Measurements from ENCODE around the gene ABCC8. TPM values are rescaled to one million over a fixed set of nuclear protein-coding genes. Genes with fewer than 3 reads are reported as not detected.

The ABCC8 gene
- total RNA-seq, 1 experiment from 2014 or later, result 2.4 TPM

- Histone ChIP-seq H2BK120ac (ENCODE audit: low read depth, low read length, poor library complexity, severe bottlenecking) (no peak overlapping the region), H2BK15ac (ENCODE audit: low read depth, low read length) (no peak overlapping the region), H3K56ac (ENCODE audit: insufficient read length, low read depth, low read length) (no peak overlapping the region), H2AFZ (ENCODE audit: low read length) (no peak overlapping the region), H3K79me1 (ENCODE audit: insufficient read depth, low read depth, low read length, poor library complexity, severe bottlenecking) (no peaks in the 10 kb centered on the region), H2AK5ac (ENCODE audit: insufficient read length, low read length) (no peak overlapping the region), H3K4ac (ENCODE audit: low read depth, low read length) (no peak overlapping the region), H3K4me2 (ENCODE audit: insufficient read depth, insufficient read length, low read length) (no peak overlapping the region), H3K79me2 (ENCODE audit: insufficient read depth, low read length) (no peaks in the 10 kb centered on the region), H4K8ac (replicated peaks; ENCODE audit: insufficient read length, low read depth, low read length) (no peak overlapping the region), H3K23ac (ENCODE audit: insufficient read length, low read depth, low read length) (no peak overlapping the region), H3K27ac (ENCODE audit: insufficient read length, low read depth, low read length) (no peak overlapping the region), H4K20me1 (ENCODE audit: control insufficient read depth, insufficient read depth, insufficient read length) (no peaks in the 10 kb centered on the region), H2BK20ac (ENCODE audit: low read depth, low read length, poor library complexity, severe bottlenecking) (no peak overlapping the region), H3K9me3 (ENCODE audit: control insufficient read depth, low read depth, low read length) (no peaks in the 10 kb centered on the region), H3T11ph (ENCODE audit: low read length) (no peak overlapping the region), H3K23me2 (ENCODE audit: insufficient read length, low read depth, low read length, poor library complexity, severe bottlenecking) (no peaks in the 10 kb centered on the region), H3K27me3 (ENCODE audit: insufficient read depth, low read length) (no peaks in the 10 kb centered on the region), H3K18ac (ENCODE audit: insufficient read length, low read depth, low read length) (no peak overlapping the region), H2BK12ac (ENCODE audit: insufficient read length, low read depth, low read length) (no peak overlapping the region), H3K9ac (ENCODE audit: extremely low read depth, insufficient read length, low read length) (no peak overlapping the region), H3K14ac (ENCODE audit: insufficient read depth, low read length) (no peak overlapping the region), H3K4me1 (ENCODE audit: insufficient read depth, low read length) (no peaks in the 10 kb centered on the region), H2BK5ac (ENCODE audit: insufficient read length, low read length) (no peak overlapping the region), H4K5ac (ENCODE audit: insufficient read length, low read depth, low read length) (no peak overlapping the region), H4K91ac (ENCODE audit: insufficient read length, low read depth, low read length) (no peak overlapping the region)
- DNase-seq, result no peak
- Mint-ChIP-seq H3K27ac (no peak overlapping the region), H3K9me3 (no peaks in the 10 kb centered on the region), H3K4me3 (no peak overlapping the region), H3K4me1 (peaks cover 0 to 2% of the 10 kb centered on the region in 2 experiments; a peak in 1 of 4 replicates), H3K27me3 (ENCODE audit: low read depth) (peaks cover 15% of the 10 kb centered on the region), H3K36me3 (ENCODE audit: insufficient read depth in 1 of 3, low read depth in 3 of 3) (no peaks in the 10 kb centered on the region; a peak in 1 of 7 replicates)
- WGBS (ENCODE audit: extremely low coverage, insufficient read length, low lambda C conversion rate), result no CpG with 5 or more reads among the region's 20 CpGs
- TF ChIP-seq, protein P1, sequence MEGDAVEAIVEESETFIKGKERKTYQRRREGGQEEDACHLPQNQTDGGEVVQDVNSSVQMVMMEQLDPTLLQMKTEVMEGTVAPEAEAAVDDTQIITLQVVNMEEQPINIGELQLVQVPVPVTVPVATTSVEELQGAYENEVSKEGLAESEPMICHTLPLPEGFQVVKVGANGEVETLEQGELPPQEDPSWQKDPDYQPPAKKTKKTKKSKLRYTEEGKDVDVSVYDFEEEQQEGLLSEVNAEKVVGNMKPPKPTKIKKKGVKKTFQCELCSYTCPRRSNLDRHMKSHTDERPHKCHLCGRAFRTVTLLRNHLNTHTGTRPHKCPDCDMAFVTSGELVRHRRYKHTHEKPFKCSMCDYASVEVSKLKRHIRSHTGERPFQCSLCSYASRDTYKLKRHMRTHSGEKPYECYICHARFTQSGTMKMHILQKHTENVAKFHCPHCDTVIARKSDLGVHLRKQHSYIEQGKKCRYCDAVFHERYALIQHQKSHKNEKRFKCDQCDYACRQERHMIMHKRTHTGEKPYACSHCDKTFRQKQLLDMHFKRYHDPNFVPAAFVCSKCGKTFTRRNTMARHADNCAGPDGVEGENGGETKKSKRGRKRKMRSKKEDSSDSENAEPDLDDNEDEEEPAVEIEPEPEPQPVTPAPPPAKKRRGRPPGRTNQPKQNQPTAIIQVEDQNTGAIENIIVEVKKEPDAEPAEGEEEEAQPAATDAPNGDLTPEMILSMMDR (conservative IDR thresholded peaks at IDR 0.05), result no peak
Measured at GRCh38 chr11:17395554-17395961, 81.1 kb downstream of the ABCC8 start.

Data from H9 (cell line).